T-cell (primary cell): ENCODE measurements around the gene RPP38. TPM values are rescaled to one million over a fixed set of nuclear protein-coding genes. Genes with fewer than 3 reads are reported as not detected.

Source experiments
- ATAC-seq, 4 experiments: fragments of 200-7000 bp in 3 of 4; fragments of 150-1000 bp in 1 of 4; cut with Tn5 transposase; replicated peaks in 1 of 4; 1 replicate in 3 of 4; 2 replicates in 1 of 4; pipeline ENCODE4 v1.10.0; 2021; ENCODE audit warnings: moderate library complexity in 3 of 4, mild to moderate bottlenecking in 2 of 4, moderate number of reproducible peaks in 1 of 4
- CTCF ChIA-PET, 2 donors: fragments of 300-600 bp; sonication (Branson Sonifier 250); formaldehyde crosslinking; loops; one replicate each; lab custom pipeline; 2022; ENCODE audit warnings: antibody characterized with exemption in 2 of 2; lab: Charles Lee
- POLR2A ChIA-PET, 2 donors: fragments of 300-600 bp; sonication (Branson Sonifier 250); formaldehyde crosslinking; loops; one replicate each; lab custom pipeline; 2022; ENCODE audit warnings: antibody characterized with exemption in 2 of 2; lab: Charles Lee
- DNase-seq, 35 experiments: peaks; one replicate each; pipeline versions ENCODE4 v3.0.0 to v3.0.0-alpha.2; 2013 to 2023
- H3K27ac ChIP-seq: one replicate; pipeline ENCODE4 v1.5.1; 2013; ENCODE audit warnings: low read length
- H3K27me3 ChIP-seq, 2 experiments: replicated peaks in 1 of 2; 1 replicate in 1 of 2; 2 replicates in 1 of 2; pipeline versions ENCODE4 v1.6.1 to v1.7.0; 2013; ENCODE audit warnings: low read length in 1 of 2, mixed read lengths in 1 of 2; ENCODE audit not compliant: control insufficient read depth in 2 of 2, insufficient read depth in 2 of 2; ENCODE audit errors: extremely low read depth in 1 of 2
- H3K36me3 ChIP-seq, 2 donors: 1 replicate in 1 of 2; 2 replicates in 1 of 2; pipeline versions ENCODE4 v1.6.1 to v1.7.0; 2013; ENCODE audit warnings: low read length in 1 of 2; ENCODE audit not compliant: control insufficient read depth in 2 of 2, insufficient read depth in 1 of 2; ENCODE audit errors: extremely low read depth in 1 of 2
- H3K4me1 ChIP-seq, 2 experiments: 1 replicate in 1 of 2; 2 replicates in 1 of 2; pipeline versions ENCODE4 v1.6.1 to v1.7.0; 2013; ENCODE audit warnings: low read length in 2 of 2, mixed read lengths in 1 of 2; ENCODE audit not compliant: insufficient read depth in 2 of 2, control insufficient read depth in 1 of 2; ENCODE audit errors: extremely low read depth in 1 of 2
- H3K4me3 ChIP-seq, 2 donors: 1 replicate in 1 of 2; 2 replicates in 1 of 2; pipeline versions ENCODE4 v1.5.1 to v1.7.0; 2013; ENCODE audit warnings: mild to moderate bottlenecking in 2 of 2, low read length in 1 of 2, moderate library complexity in 1 of 2; ENCODE audit not compliant: control insufficient read depth in 1 of 2; ENCODE audit errors: extremely low read depth in 1 of 2
- H3K9me3 ChIP-seq: 2 replicates; pipeline ENCODE4 v1.7.0; 2013
- H3K27ac Mint-ChIP-seq, 2 donors: one replicate each; pipeline ENCODE4 v1.8.0; 2020 to 2021; ENCODE audit warnings: mild to moderate bottlenecking in 2 of 2, mixed read lengths in 2 of 2
- H3K27me3 Mint-ChIP-seq, 2 donors: one replicate each; pipeline ENCODE4 v1.8.0; 2021 to 2022; ENCODE audit warnings: mixed read lengths in 2 of 2
- H3K36me3 Mint-ChIP-seq: one replicate; pipeline ENCODE4 v1.8.0; 2021; ENCODE audit warnings: mixed read lengths
- H3K4me1 Mint-ChIP-seq, 3 donors: one replicate each; pipeline ENCODE4 v1.8.0; 2020 to 2022; ENCODE audit warnings: mixed read lengths in 3 of 3, mild to moderate bottlenecking in 1 of 3
- H3K4me3 Mint-ChIP-seq, 3 donors: one replicate each; pipeline ENCODE4 v1.8.0; 2020 to 2022; ENCODE audit warnings: mild to moderate bottlenecking in 3 of 3, mixed read lengths in 3 of 3, moderate library complexity in 3 of 3
- H3K9me3 Mint-ChIP-seq, 3 donors: one replicate each; pipeline ENCODE4 v1.8.0; 2020 to 2022; ENCODE audit warnings: mixed read lengths in 3 of 3
- WGBS: methylation state at CpG from one replicate; pipeline ENCODE4 v1.1.5; 2013; ENCODE audit warnings: missing lambda C conversion rate; ENCODE audit not compliant: insufficient coverage; 5-methylcytosine and 5-hydroxymethylcytosine counted together
- total RNA-seq, 35 experiments: library from RNA in 6 of 35; stranded (reverse) in 6 of 35; fragments of 120-200 nt in 1 of 35; gene quantifications; one replicate each; pipeline versions ENCODE4 v1.2.1 to v1.2.4 and lab custom pipeline; 2013 to 2026

Gene RPP38
- total RNA-seq, 5 donors from 2014 or later (not counting 1 experiment from before 2014, with no cell fraction given): 8.2 to 21.0 (median 16.6) TPM

GRCh38 chr10:15141136-15142054 is 44.2 kb downstream of the RPP38 start:
- peaks cover 57 to 60% (median 60%) of the 10 kb centered on the region in 3 donors for H3K4me1 Mint-ChIP-seq
- H3K27ac ChIP-seq: no peak overlapping the region

GRCh38 chr10:15144788-15145187 is 47.6 kb downstream of the RPP38 start:
- Mint-ChIP-seq H3K9me3 (peaks cover 0 to 1% (median 0%) of the 10 kb centered on the region in 3 donors), H3K27me3 (no peaks in the 10 kb centered on the region), H3K4me3 (no peak overlapping the region), H3K27ac (peak overlapping the region in 1 of 2 donors; percentile 24), H3K4me1 (peaks cover 58 to 70% (median 67%) of the 10 kb centered on the region in 3 donors), H3K36me3 (peaks cover 20% of the 10 kb centered on the region)
- H3K4me1 ChIP-seq: peaks cover 16 to 21% of the 10 kb centered on the region in 2 experiments
- no peaks in the 10 kb centered on the region for H3K27me3 ChIP-seq
- no peak for ATAC-seq
- ChIA-PET POLR2A (no interaction called here), CTCF (no interaction called here)
- no peak overlapping the region for H3K27ac ChIP-seq
- H3K4me3 ChIP-seq: no peak overlapping the region
- no peak for DNase-seq
- H3K9me3 ChIP-seq: no peaks in the 10 kb centered on the region
- peaks cover 0 to 7% of the 10 kb centered on the region in 2 donors for H3K36me3 ChIP-seq
- 90% methylated on average over 2 of the region's 4 CpGs for WGBS

More at GRCh38 chr10:15141136-15142054, 44.2 kb downstream of the RPP38 start:
- Mint-ChIP-seq H3K27me3 (no peaks in the 10 kb centered on the region), H3K4me3 (peak overlapping the region; percentile 40 to 75 (median 65)), H3K36me3 (peaks cover 44% of the 10 kb centered on the region), H3K27ac (peak overlapping the region; percentile 55 to 84), H3K9me3 (no peaks in the 10 kb centered on the region)
- ChIA-PET POLR2A (interaction anchor here in 1 of 2 donors (0.6 kb wide), 1 partner anchor 768 kb away, joined by 3 read pairs; no protein-coding TSS in a partner anchor), CTCF (interaction anchor here in 1 of 2 donors (0.6 to 1.0 kb wide), 3 partner anchors 9 to 169 kb away, joined by 3 read pairs; no protein-coding TSS in a partner anchor)
- peak in 3 of 35 experiments; percentile 8 to 9 (median 8) for DNase-seq
- H3K4me1 ChIP-seq: peaks cover 12 to 16% of the 10 kb centered on the region in 2 experiments
- 70% methylated on average over 7 of the region's 16 CpGs for WGBS
- peak; percentile 33 to 69 (median 54) for ATAC-seq
- H3K27me3 ChIP-seq: no peaks in the 10 kb centered on the region
- no peaks in the 10 kb centered on the region for H3K9me3 ChIP-seq
- H3K36me3 ChIP-seq: peaks cover 3 to 21% of the 10 kb centered on the region in 2 donors
- peak overlapping the region in 1 of 2 donors; percentile 20 for H3K4me3 ChIP-seq

- no peaks in the 10 kb centered on the region for H3K27me3 Mint-ChIP-seq
- Histone ChIP-seq H3K36me3 (no peaks in the 10 kb centered on the region), H3K27me3 (no peaks in the 10 kb centered on the region), H3K9me3 (no peaks in the 10 kb centered on the region), H3K4me3 (no peak overlapping the region), H3K4me1 (peaks cover 9 to 21% of the 10 kb centered on the region in 2 experiments), H3K27ac (no peak overlapping the region)
- H3K4me3 Mint-ChIP-seq: peak overlapping the region in 1 of 3 donors; percentile 32
- ChIA-PET CTCF (interaction anchor here in 1 of 2 donors (0.9 to 1.0 kb wide), 2 partner anchors 20 to 27 kb away, joined by 4 read pairs; no protein-coding TSS in a partner anchor), POLR2A (no interaction called here)
- peaks cover 0 to 4% (median 0%) of the 10 kb centered on the region in 3 donors for H3K9me3 Mint-ChIP-seq
- peaks cover 48 to 69% (median 66%) of the 10 kb centered on the region in 3 donors for H3K4me1 Mint-ChIP-seq
- ATAC-seq (peak in 1 of 4 experiments; percentile 24), DNase-seq (peak in 1 of 35 experiments; percentile 8)
- WGBS: 78% methylated on average over 3 of the region's 7 CpGs
- H3K27ac Mint-ChIP-seq: peak overlapping the region in 1 of 2 donors; percentile 48
- H3K36me3 Mint-ChIP-seq: peaks cover 15% of the 10 kb centered on the region
These were observed 49.2 kb downstream of the RPP38 start for GRCh38 chr10:15146366-15146765.

- Mint-ChIP-seq H3K4me1 (peaks cover 46 to 65% (median 63%) of the 10 kb centered on the region in 3 donors), H3K4me3 (no peak overlapping the region), H3K27me3 (no peaks in the 10 kb centered on the region), H3K36me3 (peaks cover 13% of the 10 kb centered on the region), H3K9me3 (peaks cover 0 to 4% (median 0%) of the 10 kb centered on the region in 3 donors), H3K27ac (peak overlapping the region in 1 of 2 donors; percentile 28)
- no peak for ATAC-seq
- Histone ChIP-seq H3K9me3 (no peaks in the 10 kb centered on the region), H3K36me3 (no peaks in the 10 kb centered on the region), H3K4me1 (peaks cover 2 to 17% of the 10 kb centered on the region in 2 experiments), H3K27ac (no peak overlapping the region), H3K4me3 (no peak overlapping the region), H3K27me3 (no peaks in the 10 kb centered on the region)
- WGBS: no CpG with 5 or more reads among the region's 4 CpGs
- ChIA-PET CTCF (interaction anchor here (0.6 to 1.0 kb wide), 4 partner anchors 19 to 139 kb away, joined by 3 to 5 read pairs (median 4); no protein-coding TSS in a partner anchor), POLR2A (interaction anchor here in 1 of 2 donors (0.7 kb wide), 2 partner anchors 8 to 20 kb away, joined by 6 read pairs; no protein-coding TSS in a partner anchor)
- DNase-seq: no peak
These were observed 50.6 kb downstream of the RPP38 start for GRCh38 chr10:15147594-15148392.

- peaks cover 0 to 17% of the 10 kb centered on the region in 2 experiments for H3K4me1 ChIP-seq
- POLR2A ChIA-PET: no interaction called here
These were observed 52.1 kb downstream of the RPP38 start for GRCh38 chr10:15149042-15149771.

More at GRCh38 chr10:15149042-15149771, 52.1 kb downstream of the RPP38 start:
- WGBS: 95% methylated on average over 6 of the region's 10 CpGs
- Mint-ChIP-seq H3K4me1 (peaks cover 47 to 60% (median 57%) of the 10 kb centered on the region in 3 donors), H3K36me3 (peaks cover 16% of the 10 kb centered on the region), H3K27me3 (no peaks in the 10 kb centered on the region), H3K9me3 (peaks cover 0 to 4% (median 0%) of the 10 kb centered on the region in 3 donors), H3K4me3 (no peak overlapping the region), H3K27ac (no peak overlapping the region)
- DNase-seq: no peak
- Histone ChIP-seq H3K36me3 (no peaks in the 10 kb centered on the region), H3K27ac (no peak overlapping the region), H3K4me3 (no peak overlapping the region), H3K9me3 (no peaks in the 10 kb centered on the region), H3K27me3 (no peaks in the 10 kb centered on the region)
- CTCF ChIA-PET: no interaction called here
- ATAC-seq: no peak
